ENCODE results near the gene PON2. TPM values are rescaled to one million over a fixed set of nuclear protein-coding genes. Genes with fewer than 3 reads are reported as not detected.

Gene PON2
- total RNA-seq, 4 donors from 2014 or later = 120 to 299 (median 188) TPM

DNA sequence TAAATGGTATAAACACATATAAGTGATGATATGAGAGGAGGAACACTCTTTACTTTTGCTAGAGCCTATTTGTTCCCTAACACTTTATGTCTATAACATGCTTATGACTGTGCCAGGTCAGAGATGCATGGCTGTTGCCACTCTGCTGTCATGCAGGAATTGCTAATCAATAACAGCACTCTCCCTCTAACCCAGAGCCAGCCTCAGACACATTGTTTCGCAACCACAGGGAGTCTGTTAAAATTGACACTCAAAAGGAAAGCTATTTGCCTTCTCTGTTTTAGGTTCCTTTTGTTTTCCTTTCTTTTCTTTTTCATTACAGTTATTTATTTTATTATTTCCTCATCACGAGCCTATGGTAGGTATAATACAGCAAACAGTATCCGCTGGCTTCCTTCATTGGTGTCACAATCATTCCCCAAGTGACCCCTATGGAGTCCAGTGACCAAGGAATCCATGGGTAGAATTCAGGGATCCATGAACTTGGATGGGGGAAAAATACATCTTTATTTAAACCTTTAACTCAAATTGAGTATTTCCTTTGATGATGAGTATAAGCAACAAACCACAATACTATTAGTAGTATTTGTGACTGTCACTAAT, 6.8 kb downstream of the PON2 start:
- WGBS, 2 donors (ENCODE audit: low coverage in 1 of 2) = 79 to 81% methylated on average over 3 of the region's 3 CpGs
- intact Hi-C loops (cut with DNase I; ENCODE audit: low total_unique reads) (no loop called here), in situ Hi-C loops (cut with MboI; ENCODE audit: low pct_ligation_motif_present in 1 of 4, low pct_unique_long_range_greater_than_20kb in 1 of 4, low sequenced_read_pairs in 3 of 4) (no loop called here)
- no peak overlapping the region for H3K4me3 ChIP-seq
- no peaks in the 10 kb centered on the region for H3K9me3 ChIP-seq
- DNase-seq = no peak
- peaks cover 0 to 32% (median 4%) of the 10 kb centered on the region in 4 donors for H3K4me1 ChIP-seq
- no peaks in the 10 kb centered on the region for H3K27me3 ChIP-seq
- no peak overlapping the region for H3K27ac ChIP-seq
- no peaks in the 10 kb centered on the region for H3K36me3 ChIP-seq
- TF ChIP-seq, protein P1, sequence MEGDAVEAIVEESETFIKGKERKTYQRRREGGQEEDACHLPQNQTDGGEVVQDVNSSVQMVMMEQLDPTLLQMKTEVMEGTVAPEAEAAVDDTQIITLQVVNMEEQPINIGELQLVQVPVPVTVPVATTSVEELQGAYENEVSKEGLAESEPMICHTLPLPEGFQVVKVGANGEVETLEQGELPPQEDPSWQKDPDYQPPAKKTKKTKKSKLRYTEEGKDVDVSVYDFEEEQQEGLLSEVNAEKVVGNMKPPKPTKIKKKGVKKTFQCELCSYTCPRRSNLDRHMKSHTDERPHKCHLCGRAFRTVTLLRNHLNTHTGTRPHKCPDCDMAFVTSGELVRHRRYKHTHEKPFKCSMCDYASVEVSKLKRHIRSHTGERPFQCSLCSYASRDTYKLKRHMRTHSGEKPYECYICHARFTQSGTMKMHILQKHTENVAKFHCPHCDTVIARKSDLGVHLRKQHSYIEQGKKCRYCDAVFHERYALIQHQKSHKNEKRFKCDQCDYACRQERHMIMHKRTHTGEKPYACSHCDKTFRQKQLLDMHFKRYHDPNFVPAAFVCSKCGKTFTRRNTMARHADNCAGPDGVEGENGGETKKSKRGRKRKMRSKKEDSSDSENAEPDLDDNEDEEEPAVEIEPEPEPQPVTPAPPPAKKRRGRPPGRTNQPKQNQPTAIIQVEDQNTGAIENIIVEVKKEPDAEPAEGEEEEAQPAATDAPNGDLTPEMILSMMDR (IDR thresholded peaks at IDR 0.05) = no peak
- no peak for TF ChIP-seq POLR2AphosphoS5 (IDR thresholded peaks at IDR 0.05)
- no peak for TF ChIP-seq POLR2A (IDR thresholded peaks at IDR 0.05)
- TF ChIP-seq EP300 (IDR thresholded peaks at IDR 0.05; ENCODE audit: low read depth) = no peak

DNA sequence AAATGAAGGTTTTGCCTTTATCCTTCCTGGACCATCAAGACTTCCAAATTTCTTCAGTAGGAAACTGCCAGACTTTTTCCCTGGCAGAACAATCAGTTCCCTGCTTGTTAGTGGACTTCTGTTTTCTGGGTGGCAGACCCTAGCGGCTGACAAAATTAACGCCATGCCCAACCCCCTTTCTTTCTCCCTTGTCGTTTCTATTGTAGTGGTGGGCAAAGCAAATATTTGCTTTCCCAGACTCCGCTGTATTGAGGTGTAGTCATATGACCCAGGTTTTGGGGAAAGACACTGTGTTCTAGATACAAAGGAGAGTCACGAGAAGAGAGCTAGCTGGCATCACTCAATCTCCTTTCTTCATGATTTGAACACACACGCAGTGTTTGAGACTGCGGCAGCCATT, 7.7 kb downstream of the PON2 start:
- H3K36me3 ChIP-seq = no peaks in the 10 kb centered on the region
- no peaks in the 10 kb centered on the region for H3K9me3 ChIP-seq
- in situ Hi-C loops (cut with MboI; ENCODE audit: low pct_ligation_motif_present in 1 of 4, low pct_unique_long_range_greater_than_20kb in 1 of 4, low sequenced_read_pairs in 3 of 4) (no loop called here), intact Hi-C loops (cut with DNase I; ENCODE audit: low total_unique reads) (no loop called here)
- H3K4me1 ChIP-seq = peaks cover 0 to 24% (median 2%) of the 10 kb centered on the region in 4 donors
- no peak overlapping the region for H3K27ac ChIP-seq
- H3K4me3 ChIP-seq = no peak overlapping the region
- 91 to 97% methylated on average over 7 of the region's 7 CpGs for WGBS, 2 donors (ENCODE audit: low coverage in 1 of 2)
- H3K27me3 ChIP-seq = no peaks in the 10 kb centered on the region
- DNase-seq = no peak
- TF ChIP-seq, protein P1 (IDR thresholded peaks at IDR 0.05) = no peak
- TF ChIP-seq POLR2AphosphoS5 (IDR thresholded peaks at IDR 0.05) = no peak
- TF ChIP-seq POLR2A (IDR thresholded peaks at IDR 0.05) = no peak
- TF ChIP-seq EP300 (IDR thresholded peaks at IDR 0.05; ENCODE audit: low read depth) = no peak

DNA sequence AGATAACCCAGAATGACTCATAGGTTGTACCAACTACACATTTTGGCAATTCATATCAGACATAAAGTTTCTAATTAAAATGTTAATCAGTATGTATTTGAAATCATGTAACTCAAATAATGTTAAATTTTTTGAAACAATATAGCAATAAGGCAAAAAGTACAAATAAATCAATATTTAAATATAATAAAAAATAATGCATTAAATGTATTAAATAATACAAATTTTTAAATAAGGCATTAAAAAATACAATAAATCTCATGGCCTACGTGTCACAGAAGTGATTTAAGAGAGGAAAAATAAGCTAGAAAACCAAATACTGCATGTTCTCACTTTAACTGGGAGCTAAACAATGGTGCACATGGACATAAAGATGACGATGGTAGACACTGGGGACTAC, 9.1 kb downstream of the PON2 start:
- DNase-seq = no peak
- Histone ChIP-seq H3K4me3 (no peak overlapping the region), H3K9me3 (no peaks in the 10 kb centered on the region), H3K27me3 (no peaks in the 10 kb centered on the region), H3K27ac (no peak overlapping the region), H3K36me3 (no peaks in the 10 kb centered on the region), H3K4me1 (peaks cover 0 to 14% (median 2%) of the 10 kb centered on the region in 4 donors)
- intact Hi-C loops (cut with DNase I; ENCODE audit: low total_unique reads) (no loop called here), in situ Hi-C loops (cut with MboI; ENCODE audit: low pct_ligation_motif_present in 1 of 4, low pct_unique_long_range_greater_than_20kb in 1 of 4, low sequenced_read_pairs in 3 of 4) (no loop called here)
- TF ChIP-seq POLR2AphosphoS5 (IDR thresholded peaks at IDR 0.05) = no peak
- TF ChIP-seq EP300 (IDR thresholded peaks at IDR 0.05; ENCODE audit: low read depth) = no peak
- no peak for TF ChIP-seq POLR2A (IDR thresholded peaks at IDR 0.05)
- TF ChIP-seq, protein P1 (IDR thresholded peaks at IDR 0.05) = no peak
- 92 to 96% methylated on average over 2 of the region's 2 CpGs for WGBS, 2 donors (ENCODE audit: low coverage in 1 of 2)

DNA sequence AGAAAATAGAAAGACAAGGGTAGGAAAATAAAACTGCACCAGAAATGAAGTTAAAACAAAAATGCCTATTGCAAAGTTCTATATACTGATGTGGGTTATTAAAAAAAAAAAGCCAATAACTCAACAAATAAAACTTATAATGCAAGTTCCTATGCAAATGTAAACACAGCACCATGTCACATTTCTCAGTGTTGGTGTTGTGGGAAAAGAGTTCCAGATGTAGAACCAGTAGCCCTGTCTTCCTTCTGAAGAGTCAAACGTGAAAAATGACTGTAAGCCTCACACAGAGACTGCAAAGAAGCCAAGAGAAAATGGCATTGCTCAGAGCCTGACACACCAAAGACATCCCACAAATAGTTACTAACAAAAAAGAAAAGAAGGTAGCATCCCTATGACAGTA, 10.1 kb downstream of the PON2 start:
- Histone ChIP-seq H3K36me3 (peaks cover 0 to 8% (median 0%) of the 10 kb centered on the region in 4 donors), H3K4me3 (no peak overlapping the region), H3K9me3 (no peaks in the 10 kb centered on the region), H3K4me1 (peaks cover 0 to 14% (median 2%) of the 10 kb centered on the region in 4 donors), H3K27ac (no peak overlapping the region), H3K27me3 (no peaks in the 10 kb centered on the region)
- intact Hi-C loops (cut with DNase I; ENCODE audit: low total_unique reads) = no loop called here
- in situ Hi-C loops (cut with MboI; ENCODE audit: low pct_ligation_motif_present in 1 of 4, low pct_unique_long_range_greater_than_20kb in 1 of 4, low sequenced_read_pairs in 3 of 4) = no loop called here
- WGBS, 2 donors (ENCODE audit: low coverage in 1 of 2) = 50 to 65% methylated on average over 1 of the region's 1 CpG
- no peak for DNase-seq
- TF ChIP-seq POLR2A (IDR thresholded peaks at IDR 0.05) = no peak
- no peak for TF ChIP-seq EP300 (IDR thresholded peaks at IDR 0.05; ENCODE audit: low read depth)
- no peak for TF ChIP-seq POLR2AphosphoS5 (IDR thresholded peaks at IDR 0.05)
- TF ChIP-seq, protein P1 (IDR thresholded peaks at IDR 0.05) = no peak

Data from transverse colon (tissue), 4 donors.